Right cardiac atrium (tissue), 5 donors: ENCODE results near the gene C12orf75. TPM values are rescaled to one million over a fixed set of nuclear protein-coding genes. Genes with fewer than 3 reads are reported as not detected.
"Not testable (repeated sequence)": the region's sequence is repeated elsewhere in the genome, so short reads cannot be mapped to it uniquely, and the experiment has no call there.

Experiments used
- ATAC-seq, 2 donors: fragments of 200-7000 bp; cut with Tn5 transposase; one replicate each; pipeline versions ENCODE4 v1.8.0 to v1.9.1; 2020; ENCODE audit warnings: moderate library complexity in 2 of 2, mild to moderate bottlenecking in 1 of 2
- DNase-seq, 3 donors: peaks; one replicate each; pipeline ENCODE4 v3.0.0-alpha.2; 2020
- H3K27ac ChIP-seq: one replicate; pipeline ENCODE4 v1.5.1; 2013; ENCODE audit warnings: mild to moderate bottlenecking, low read length, control low read depth, moderate library complexity
- H3K27me3 ChIP-seq: one replicate; pipeline ENCODE4 v1.6.1; 2013; ENCODE audit not compliant: control insufficient read depth, insufficient read depth
- H3K4me1 ChIP-seq: one replicate; pipeline ENCODE4 v1.6.1; 2013; ENCODE audit warnings: low read length; ENCODE audit not compliant: control insufficient read depth, insufficient read depth
- H3K4me3 ChIP-seq: one replicate; pipeline ENCODE4 v1.5.1; 2013; ENCODE audit warnings: low read length, control low read depth
- H3K9me3 ChIP-seq: one replicate; pipeline ENCODE4 v1.6.1; 2013; ENCODE audit warnings: low read length; ENCODE audit not compliant: control insufficient read depth
- WGBS: extraction: QIAGEN DNeasy Blood & Tissue Kit; methylation state at CpG from one replicate; pipeline ENCODE4 v1.1.7; 2013; 5-methylcytosine and 5-hydroxymethylcytosine counted together
- intact Hi-C, 4 donors: fragments of 100-400 bp; cut with DNase I; formaldehyde crosslinking; loops; one replicate each; pipeline versions ENCODE4 v1.11.0 to v1.14.0; 2022 to 2023
- polyA plus RNA-seq: library from polyadenylated mRNA; stranded (reverse); fragments of 200-250 nt; gene quantifications from one replicate; pipeline ENCODE4 v1.2.3, GENCODE V29; 2013
- total RNA-seq, 4 donors: library from RNA; stranded (reverse); fragmentation: NEBNext Ultra II Directional; extraction: Animal tissue kit (Norgen Biotek cat#: 25700); gene quantifications; one replicate each; pipeline ENCODE4 v1.2.1, GENCODE V29; 2021
- donor health status: healthy with polysubstance abuse.
- donor health status: DM: no; HTN: yes; CAD: no.
- donor health status: DM: no; HTN: no; CAD: no.
- donor health status: DM: no; HTN: yes; CAD: no; lungs with severe emphysema.
- donor health status: DM: yes; HTN: yes; CAD: no.

Gene C12orf75
- total and polyA plus RNA-seq, 5 donors, result 1.5 to 2.1 (median 1.7) TPM

- intact Hi-C loops, result no loop called here
- DNase-seq (no peak), ATAC-seq (no peak)
- Histone ChIP-seq H3K9me3 (peaks cover 2% of the 10 kb centered on the region), H3K4me1 (no peaks in the 10 kb centered on the region), H3K27me3 (no peaks in the 10 kb centered on the region), H3K4me3 (no peak overlapping the region), H3K27ac (no peak overlapping the region)
- WGBS, result 88% methylated on average over 3 of the region's 3 CpGs
These were observed 6.9 kb downstream of the C12orf75 start for GRCh38 chr12:105337391-105337790.

GRCh38 chr12:105338966-105339365 is 8.5 kb downstream of the C12orf75 start:
- H3K9me3 ChIP-seq, result peaks cover 2% of the 10 kb centered on the region
- no peak overlapping the region for H3K4me3 ChIP-seq
- WGBS, result 60% methylated on average over 1 of the region's 1 CpG
- intact Hi-C loops, result no loop called here
- H3K4me1 ChIP-seq, result no peaks in the 10 kb centered on the region
- ATAC-seq (no peak), DNase-seq (no peak)
- H3K27ac ChIP-seq, result no peak overlapping the region
- H3K27me3 ChIP-seq, result no peaks in the 10 kb centered on the region

DNA sequence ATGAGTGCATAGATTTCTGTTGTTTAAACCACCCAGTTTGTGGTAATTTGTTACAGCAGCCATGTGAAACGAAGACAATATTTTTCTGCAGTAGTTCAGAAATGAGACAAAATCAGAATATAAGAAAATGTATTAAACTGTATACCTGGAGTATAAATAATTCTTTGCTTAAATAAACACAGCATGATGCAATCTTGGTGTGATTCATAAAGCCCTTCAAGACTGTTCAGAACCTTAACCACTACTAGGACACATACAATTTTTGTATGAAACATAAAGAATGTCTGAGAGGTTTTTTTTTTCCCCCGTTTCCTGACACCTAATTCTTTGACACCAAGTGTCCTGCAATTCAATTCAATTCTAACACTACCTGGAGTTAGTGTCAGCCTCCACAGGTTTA is 10.5 kb downstream of the C12orf75 start:
- WGBS, result 98% methylated on average over 2 of the region's 2 CpGs
- Histone ChIP-seq H3K27ac (no peak overlapping the region), H3K4me1 (no peaks in the 10 kb centered on the region), H3K9me3 (peaks cover 2% of the 10 kb centered on the region), H3K4me3 (no peak overlapping the region), H3K27me3 (no peaks in the 10 kb centered on the region)
- intact Hi-C loops, result no loop called here
- ATAC-seq, result no peak
- DNase-seq, result no peak

- H3K27me3 ChIP-seq, H3K9me3 ChIP-seq, H3K27ac ChIP-seq, H3K4me3 ChIP-seq, DNase-seq, H3K4me1 ChIP-seq, ATAC-seq, intact Hi-C loops: not testable (repeated sequence)
- 96% methylated on average over 1 of the region's 1 CpG for WGBS
These were observed 11.1 kb downstream of the C12orf75 start for GRCh38 chr12:105341620-105342019.

- Histone ChIP-seq H3K4me1 (no peaks in the 10 kb centered on the region), H3K9me3 (peaks cover 2% of the 10 kb centered on the region), H3K27ac (no peak overlapping the region), H3K4me3 (no peak overlapping the region), H3K27me3 (no peaks in the 10 kb centered on the region)
- no peak for ATAC-seq
- intact Hi-C loops, result no loop called here
- DNase-seq, result no peak
These were observed 12.0 kb downstream of the C12orf75 start for GRCh38 chr12:105342464-105342863.

- no peaks in the 10 kb centered on the region for H3K4me1 ChIP-seq
- WGBS, result 98% methylated on average over 1 of the region's 1 CpG
- no peak for DNase-seq
These were observed 13.3 kb downstream of the C12orf75 start for GRCh38 chr12:105343836-105344235.

GRCh38 chr12:105347499-105347898 is 17.0 kb downstream of the C12orf75 start:
- ATAC-seq, result no peak
- H3K4me3 ChIP-seq, result no peak overlapping the region
- no peaks in the 10 kb centered on the region for H3K4me1 ChIP-seq
- no peak overlapping the region for H3K27ac ChIP-seq
- intact Hi-C loops, result no loop called here
- H3K27me3 ChIP-seq, result no peaks in the 10 kb centered on the region
- 83% methylated on average over 4 of the region's 4 CpGs for WGBS
- no peaks in the 10 kb centered on the region for H3K9me3 ChIP-seq
- DNase-seq, result no peak

More at GRCh38 chr12:105343836-105344235, 13.3 kb downstream of the C12orf75 start:
- no peak overlapping the region for H3K27ac ChIP-seq
- no peak overlapping the region for H3K4me3 ChIP-seq
- H3K27me3 ChIP-seq, result no peaks in the 10 kb centered on the region
- intact Hi-C loops, result no loop called here
- no peak for ATAC-seq
- H3K9me3 ChIP-seq, result peaks cover 2% of the 10 kb centered on the region

GRCh38 chr12:105348142-105348541 is 17.7 kb downstream of the C12orf75 start:
- Histone ChIP-seq H3K4me1 (no peaks in the 10 kb centered on the region), H3K9me3 (no peaks in the 10 kb centered on the region), H3K27ac (no peak overlapping the region), H3K4me3 (no peak overlapping the region), H3K27me3 (no peaks in the 10 kb centered on the region)
- 93% methylated on average over 3 of the region's 3 CpGs for WGBS
- ATAC-seq, result no peak
- intact Hi-C loops, result no loop called here
- DNase-seq, result no peak

GRCh38 chr12:105348561-105348960 is 18.1 kb downstream of the C12orf75 start:
- Histone ChIP-seq H3K27me3 (no peaks in the 10 kb centered on the region), H3K27ac (no peak overlapping the region), H3K4me1 (no peaks in the 10 kb centered on the region), H3K9me3 (no peaks in the 10 kb centered on the region), H3K4me3 (no peak overlapping the region)
- intact Hi-C loops, result no loop called here
- 79% methylated on average over 1 of the region's 1 CpG for WGBS
- DNase-seq, result no peak
- no peak for ATAC-seq

DNA sequence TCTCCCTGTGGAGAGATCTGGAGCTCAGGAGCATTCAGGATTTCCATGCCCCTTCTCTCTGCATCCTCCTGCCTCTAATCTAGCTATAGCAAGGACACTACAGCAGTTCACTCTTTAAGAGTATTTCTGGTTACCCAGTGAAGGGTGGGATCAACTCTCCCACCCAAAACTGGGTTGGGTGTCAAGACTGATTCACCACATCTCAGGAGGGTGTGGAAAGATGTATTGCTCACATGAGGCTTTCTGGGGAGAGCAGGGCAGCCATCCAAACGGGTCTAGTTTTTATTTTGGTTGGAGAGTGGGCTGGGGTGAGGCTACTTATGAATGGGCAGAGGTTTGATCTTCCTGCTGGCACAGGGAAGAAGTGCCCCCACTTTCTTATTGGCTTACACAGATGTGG is 18.6 kb downstream of the C12orf75 start:
- WGBS, result 78% methylated on average over 1 of the region's 1 CpG
- H3K27me3 ChIP-seq, result no peaks in the 10 kb centered on the region
- no peak overlapping the region for H3K27ac ChIP-seq
- no peak overlapping the region for H3K4me3 ChIP-seq
- H3K4me1 ChIP-seq, result no peaks in the 10 kb centered on the region
- intact Hi-C loops, result no loop called here
- no peak for DNase-seq
- no peak for ATAC-seq
- no peaks in the 10 kb centered on the region for H3K9me3 ChIP-seq

DNA sequence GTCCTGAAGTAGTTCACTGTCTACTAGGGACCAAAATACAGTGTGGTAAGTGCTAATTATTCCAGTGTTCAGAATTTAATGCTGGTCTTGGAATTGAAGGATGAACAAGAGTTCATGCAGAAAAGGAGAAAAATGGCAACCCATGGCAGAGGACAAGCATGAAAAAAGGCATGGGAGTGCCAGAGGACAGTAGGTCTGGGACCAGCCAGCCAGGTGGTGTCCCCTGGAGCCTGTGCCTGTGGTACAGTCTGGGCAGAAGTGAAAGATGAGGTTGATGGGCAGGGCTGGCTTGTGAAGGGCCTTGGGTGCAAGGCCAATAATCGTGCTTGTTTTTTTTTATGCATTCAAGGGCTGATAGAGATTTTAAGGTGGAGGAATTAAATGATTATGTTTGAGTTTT is 21.0 kb downstream of the C12orf75 start:
- ATAC-seq (no peak), DNase-seq (no peak)
- no peaks in the 10 kb centered on the region for H3K9me3 ChIP-seq
- no peak overlapping the region for H3K4me3 ChIP-seq
- H3K27ac ChIP-seq, result no peak overlapping the region
- no peaks in the 10 kb centered on the region for H3K27me3 ChIP-seq
- intact Hi-C loops, result no loop called here
- H3K4me1 ChIP-seq, result no peaks in the 10 kb centered on the region
- 90% methylated on average over 1 of the region's 1 CpG for WGBS

DNA sequence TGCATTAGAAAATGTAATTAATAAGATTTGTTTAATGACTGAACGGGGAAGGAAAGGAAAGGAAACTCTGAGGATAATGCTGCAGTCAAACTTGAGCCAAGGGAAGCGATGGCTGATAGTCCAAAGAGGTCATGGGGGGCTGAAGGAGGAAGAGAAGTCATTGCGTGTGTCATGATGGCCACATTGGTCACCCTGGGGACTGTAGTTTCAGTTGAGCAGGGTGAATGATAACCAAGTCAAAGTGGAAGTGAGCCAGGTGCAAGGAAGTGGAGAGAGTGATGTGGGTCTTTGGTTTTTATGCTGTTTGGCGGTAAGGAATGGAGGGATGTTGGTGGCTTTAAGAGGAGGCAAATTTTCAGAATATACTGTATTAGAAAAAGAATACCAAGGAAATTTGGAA is 21.6 kb downstream of the C12orf75 start:
- Histone ChIP-seq H3K27ac (no peak overlapping the region), H3K27me3 (no peaks in the 10 kb centered on the region), H3K4me1 (no peaks in the 10 kb centered on the region), H3K4me3 (no peak overlapping the region), H3K9me3 (no peaks in the 10 kb centered on the region)
- ATAC-seq, result no peak
- no peak for DNase-seq
- WGBS, result 88% methylated on average over 4 of the region's 4 CpGs
- intact Hi-C loops, result no loop called here
